MCF 10A (cell line): ENCODE results near the gene PIMREG. TPM values are rescaled to one million over a fixed set of nuclear protein-coding genes. Genes with fewer than 3 reads are reported as not detected.

ENCODE experiments used
- BruUV-seq: library from RNA; stranded (reverse); fragments of 400-500 nt; replicated peaks from 2 replicates; lab custom pipeline; 2021; lab: Mats Ljungman, UMichigan
- CTCF ChIA-PET: fragments of 300-600 bp; sonication (Branson Sonifier 250); formaldehyde crosslinking; extraction: SDS; loops from one replicate; lab custom pipeline; 2021; ENCODE audit warnings: antibody characterized with exemption, inconsistent platforms; lab: Yijun Ruan, JAX
- POLR2A ChIA-PET: fragments of 300-600, 350-650 bp; sonication (Branson Sonifier 250); formaldehyde crosslinking; extraction: SDS; loops from one replicate; lab custom pipeline; 2020; ENCODE audit warnings: antibody characterized with exemption, inconsistent platforms; lab: Yijun Ruan, JAX
- DNase-seq: peaks from one replicate; pipeline ENCODE4 v3.0.0-alpha.2; 2018; ENCODE audit not compliant: unreplicated experiment
- H3K27ac Mint-ChIP-seq: one replicate; pipeline ENCODE4 v1.8.0; 2022; ENCODE audit warnings: mild to moderate bottlenecking, low read depth, mixed read lengths; ENCODE audit not compliant: unreplicated experiment
- H3K27me3 Mint-ChIP-seq: one replicate; pipeline ENCODE4 v1.8.0; 2022; ENCODE audit warnings: mixed read lengths; ENCODE audit not compliant: insufficient read depth, unreplicated experiment
- H3K36me3 Mint-ChIP-seq: one replicate; pipeline ENCODE4 v1.8.0; 2022; ENCODE audit warnings: mild to moderate bottlenecking, moderate library complexity, mixed read lengths; ENCODE audit not compliant: insufficient read depth, unreplicated experiment
- H3K4me1 Mint-ChIP-seq: one replicate; pipeline ENCODE4 v1.8.0; 2022; ENCODE audit warnings: mixed read lengths; ENCODE audit not compliant: insufficient read depth, unreplicated experiment
- H3K4me3 Mint-ChIP-seq: one replicate; pipeline ENCODE4 v1.8.0; 2022; ENCODE audit warnings: mild to moderate bottlenecking, moderate library complexity, mixed read lengths; ENCODE audit not compliant: unreplicated experiment
- H3K9me3 Mint-ChIP-seq: one replicate; pipeline ENCODE4 v1.8.0; 2022; ENCODE audit warnings: mixed read lengths; ENCODE audit not compliant: unreplicated experiment
- intact Hi-C: fragments of 100-400 bp; cut with micrococcal nuclease; formaldehyde crosslinking; loops from 2 replicates; pipeline ENCODE4 v1.14.1; 2022
- total RNA-seq: library from RNA; stranded (reverse); gene quantifications from 2 replicates; pipeline ENCODE4 v1.2.3, GENCODE V29; 2022
- TF ChIP-seq, protein P1 (sequence below): fragments of 200-600 bp; IDR thresholded peaks from one replicate; pipeline ENCODE4 v1.8.0; 2022; ENCODE audit warnings: antibody characterized with exemption, mild to moderate bottlenecking; ENCODE audit not compliant: unreplicated experiment

Gene PIMREG
- total RNA-seq, 1 experiment from 2014 or later, result 21.7 TPM

DNA sequence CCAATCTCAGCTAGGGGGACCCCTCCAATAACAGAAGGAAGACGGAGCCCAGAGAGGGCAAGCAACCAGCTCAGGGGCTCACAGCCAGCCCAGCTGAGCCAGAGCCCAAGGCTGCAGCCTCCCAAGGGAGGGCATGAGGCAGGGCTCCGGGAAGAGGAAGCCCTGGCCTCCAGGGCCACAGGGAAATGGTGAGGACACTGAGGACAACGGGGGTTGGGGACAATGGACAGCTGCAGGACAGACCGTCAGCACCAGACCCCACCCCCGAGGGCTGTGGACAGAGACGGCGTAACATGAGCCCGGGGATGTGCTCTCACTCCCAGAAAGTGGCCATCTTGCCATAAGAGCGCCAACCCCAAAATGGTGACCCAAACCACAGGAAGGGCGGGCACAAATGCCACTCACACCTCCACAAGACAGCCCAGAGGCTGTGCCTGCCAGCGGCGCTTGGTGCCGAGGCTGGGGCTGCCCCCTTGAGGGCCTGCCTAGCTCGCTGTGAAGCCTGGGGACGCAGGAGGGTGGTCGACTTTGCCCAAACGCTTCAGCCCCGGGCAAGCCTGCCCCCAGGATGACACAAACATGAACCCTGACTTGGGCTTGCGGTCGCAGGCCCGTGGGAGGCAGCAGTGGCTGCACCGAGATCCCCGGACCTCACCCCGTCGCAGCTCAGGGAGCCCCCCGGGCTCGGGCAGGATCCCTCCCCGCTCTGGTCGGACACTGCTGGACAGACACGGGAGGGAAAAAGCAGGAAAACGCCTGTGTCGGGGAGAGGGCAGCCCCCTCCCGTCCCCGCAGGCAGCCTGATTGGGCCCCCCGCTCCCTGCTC is 10.5 kb downstream of the PIMREG start:
- DNase-seq, result no peak
- H3K4me1 Mint-ChIP-seq, result peaks cover 16% of the 10 kb centered on the region
- ChIA-PET CTCF (no interaction called here), POLR2A (no interaction called here)
- intact Hi-C loops, result no loop called here
- H3K27me3 Mint-ChIP-seq, result no peaks in the 10 kb centered on the region
- H3K9me3 Mint-ChIP-seq, result no peaks in the 10 kb centered on the region
- H3K27ac Mint-ChIP-seq, result no peak overlapping the region
- BruUV-seq, result no TSS peak
- H3K36me3 Mint-ChIP-seq, result peaks cover 15% of the 10 kb centered on the region
- H3K4me3 Mint-ChIP-seq, result no peak overlapping the region
- TF ChIP-seq, protein P1, sequence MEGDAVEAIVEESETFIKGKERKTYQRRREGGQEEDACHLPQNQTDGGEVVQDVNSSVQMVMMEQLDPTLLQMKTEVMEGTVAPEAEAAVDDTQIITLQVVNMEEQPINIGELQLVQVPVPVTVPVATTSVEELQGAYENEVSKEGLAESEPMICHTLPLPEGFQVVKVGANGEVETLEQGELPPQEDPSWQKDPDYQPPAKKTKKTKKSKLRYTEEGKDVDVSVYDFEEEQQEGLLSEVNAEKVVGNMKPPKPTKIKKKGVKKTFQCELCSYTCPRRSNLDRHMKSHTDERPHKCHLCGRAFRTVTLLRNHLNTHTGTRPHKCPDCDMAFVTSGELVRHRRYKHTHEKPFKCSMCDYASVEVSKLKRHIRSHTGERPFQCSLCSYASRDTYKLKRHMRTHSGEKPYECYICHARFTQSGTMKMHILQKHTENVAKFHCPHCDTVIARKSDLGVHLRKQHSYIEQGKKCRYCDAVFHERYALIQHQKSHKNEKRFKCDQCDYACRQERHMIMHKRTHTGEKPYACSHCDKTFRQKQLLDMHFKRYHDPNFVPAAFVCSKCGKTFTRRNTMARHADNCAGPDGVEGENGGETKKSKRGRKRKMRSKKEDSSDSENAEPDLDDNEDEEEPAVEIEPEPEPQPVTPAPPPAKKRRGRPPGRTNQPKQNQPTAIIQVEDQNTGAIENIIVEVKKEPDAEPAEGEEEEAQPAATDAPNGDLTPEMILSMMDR, result no peak

DNA sequence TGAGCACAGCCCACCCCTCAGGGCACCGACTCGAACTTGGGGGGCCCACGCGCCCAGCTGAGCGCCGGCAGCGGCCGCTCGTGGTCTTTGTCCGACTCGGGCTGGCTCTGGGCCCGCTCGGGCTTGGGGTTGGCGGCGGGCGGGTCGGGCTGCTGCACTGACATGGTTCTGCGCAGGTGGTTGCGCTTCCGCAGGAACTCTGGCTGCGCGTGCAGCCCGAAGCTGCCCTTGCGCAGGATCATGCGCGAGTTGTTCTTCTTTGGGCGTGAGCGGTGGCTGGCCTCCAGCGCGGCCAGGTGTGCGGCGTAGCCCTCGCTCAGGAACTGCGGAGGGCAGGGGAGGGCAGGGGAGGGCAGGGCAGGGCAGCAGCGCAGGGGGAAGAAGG is 11.1 kb downstream of the PIMREG start:
- TF ChIP-seq, protein P1, result no peak
- Mint-ChIP-seq H3K36me3 (peaks cover 17% of the 10 kb centered on the region), H3K4me1 (peaks cover 16% of the 10 kb centered on the region), H3K27ac (no peak overlapping the region), H3K4me3 (no peak overlapping the region), H3K9me3 (no peaks in the 10 kb centered on the region), H3K27me3 (no peaks in the 10 kb centered on the region)
- intact Hi-C loops, result no loop called here
- DNase-seq, result no peak
- ChIA-PET CTCF (no interaction called here), POLR2A (no interaction called here)
- BruUV-seq, result no TSS peak

- CTCF ChIA-PET, result no interaction called here
- no peak overlapping the region for H3K4me3 Mint-ChIP-seq
Measured at GRCh38 chr17:6456321-6456720, 12.1 kb downstream of the PIMREG start.

More at GRCh38 chr17:6456321-6456720, 12.1 kb downstream of the PIMREG start:
- no peaks in the 10 kb centered on the region for H3K9me3 Mint-ChIP-seq
- no peak overlapping the region for H3K27ac Mint-ChIP-seq
- TF ChIP-seq, protein P1, result no peak
- peaks cover 18% of the 10 kb centered on the region for H3K36me3 Mint-ChIP-seq
- BruUV-seq, result no TSS peak
- intact Hi-C loops, result no loop called here
- no peaks in the 10 kb centered on the region for H3K27me3 Mint-ChIP-seq
- POLR2A ChIA-PET, result no interaction called here
- no peak for DNase-seq
- H3K4me1 Mint-ChIP-seq, result peaks cover 16% of the 10 kb centered on the region
